HG03520 (cell line): ENCODE results near the gene CPLANE2.
A peak's percentile ranks its signal among the peaks of the same experiment; 100 is the strongest.
"Not testable (repeated sequence)": the region's sequence is repeated elsewhere in the genome, so short reads cannot be mapped to it uniquely, and the experiment has no call there.

ENCODE experiments used
- ATAC-seq: cut with Tn5 transposase; IDR thresholded peaks from one replicate; pipeline ENCODE4 v1.9.1; 2021; ENCODE audit warnings: mild to moderate bottlenecking, moderate library complexity; ENCODE audit not compliant: unreplicated experiment

CPLANE2 gene

GRCh38 chr1:16231331-16232315 lies 5.4 kb downstream of the CPLANE2 start:
- no peak for ATAC-seq

- no peak for ATAC-seq
Measured at GRCh38 chr1:16230744-16231143, 6.2 kb downstream of the CPLANE2 start.

GRCh38 chr1:16229976-16230740 lies 6.8 kb downstream of the CPLANE2 start:
- no peak for ATAC-seq

DNA sequence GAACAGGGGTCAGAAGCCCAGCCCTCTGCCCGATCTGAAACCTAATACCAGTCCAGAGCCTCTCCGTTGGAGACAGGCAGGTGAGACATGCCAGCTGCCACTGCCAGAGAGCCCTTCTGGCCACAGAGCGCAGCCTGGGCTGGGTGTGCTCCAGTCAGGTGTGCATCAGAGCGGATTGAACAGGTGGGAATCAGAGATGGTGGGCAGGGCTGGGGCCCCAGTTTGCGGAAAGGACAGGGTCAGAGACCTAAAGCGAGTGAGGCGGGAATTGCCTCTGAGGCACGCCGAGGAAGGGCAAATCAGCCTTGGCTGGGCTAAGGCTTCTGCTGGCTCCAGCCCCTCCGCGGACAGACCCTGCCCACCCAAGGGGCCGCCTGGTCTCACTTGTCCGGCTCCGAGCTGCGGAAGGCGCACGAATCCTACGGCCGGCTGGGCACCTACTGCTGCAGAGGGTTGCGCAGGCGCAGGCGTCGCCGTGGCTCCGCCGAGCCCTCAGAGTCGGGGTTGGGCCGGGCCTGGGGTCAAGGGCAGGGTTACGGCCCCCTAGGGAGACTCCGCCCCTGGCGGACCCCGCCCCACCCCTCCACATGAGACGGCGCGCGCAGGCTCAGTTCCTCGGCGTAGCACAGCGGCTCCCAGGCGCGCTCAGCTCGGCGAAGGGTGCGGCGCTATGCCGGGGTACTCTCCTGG lies 10.3 kb downstream of the CPLANE2 start:
- ATAC-seq: no peak

DNA sequence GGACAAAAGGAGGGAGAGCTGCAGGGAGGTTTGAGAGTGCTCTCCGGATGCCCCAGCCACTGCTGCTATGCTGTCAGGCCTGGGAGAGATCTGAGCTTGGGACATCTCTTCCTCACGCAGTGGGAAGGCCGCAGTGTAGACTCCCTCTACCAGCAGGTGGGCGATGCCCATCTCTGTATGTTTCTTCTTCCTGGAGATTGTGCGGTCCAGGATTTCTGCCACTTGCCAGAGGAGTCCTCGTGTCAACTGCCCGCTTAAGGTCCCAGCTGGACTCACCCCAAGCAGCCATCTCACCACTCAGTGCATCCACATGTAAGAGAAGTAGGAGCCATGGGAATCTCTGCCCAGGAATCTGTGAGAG lies 10.9 kb downstream of the CPLANE2 start:
- ATAC-seq: no peak

GRCh38 chr1:16224472-16224871 lies 12.5 kb downstream of the CPLANE2 start:
- no peak for ATAC-seq

DNA sequence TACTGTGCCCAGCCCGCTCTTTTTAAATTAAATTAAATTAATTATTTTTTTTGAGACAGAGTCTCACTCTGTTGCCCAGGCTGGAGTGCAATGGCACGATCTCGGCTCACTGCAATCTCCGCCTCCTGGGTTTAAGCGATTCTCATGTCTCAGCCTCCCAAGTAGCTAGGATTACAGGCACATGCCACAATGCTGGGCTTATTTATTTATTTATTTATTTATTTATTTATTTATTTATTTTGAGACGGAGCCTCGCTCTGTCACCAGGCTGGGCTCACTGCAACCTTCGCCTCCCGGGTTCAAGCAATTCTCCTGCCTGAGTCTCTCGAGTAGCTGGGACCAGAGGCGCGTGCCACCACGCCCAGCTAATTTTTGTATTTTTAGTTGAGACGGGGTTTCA lies 14.3 kb downstream of the CPLANE2 start:
- ATAC-seq: not testable (repeated sequence)

DNA sequence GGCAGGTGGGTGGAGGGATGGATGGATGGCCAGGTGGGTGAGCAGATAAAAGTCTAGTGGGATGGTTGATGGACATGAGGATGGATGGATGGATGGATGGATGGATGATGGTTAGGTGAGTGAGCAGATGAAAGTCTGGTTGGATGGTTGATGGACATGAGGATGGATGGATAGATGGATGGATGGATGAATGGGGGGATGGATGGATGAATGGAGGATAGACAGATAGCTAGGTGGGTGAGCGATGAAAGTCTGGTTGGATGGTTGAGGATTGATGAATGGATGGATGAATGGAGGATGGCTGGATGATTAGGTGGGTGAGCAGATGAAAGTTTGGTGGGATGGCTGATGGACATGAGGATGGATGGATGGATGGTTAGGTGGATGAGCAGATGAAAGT lies 15.5 kb downstream of the CPLANE2 start:
- ATAC-seq: no peak

DNA sequence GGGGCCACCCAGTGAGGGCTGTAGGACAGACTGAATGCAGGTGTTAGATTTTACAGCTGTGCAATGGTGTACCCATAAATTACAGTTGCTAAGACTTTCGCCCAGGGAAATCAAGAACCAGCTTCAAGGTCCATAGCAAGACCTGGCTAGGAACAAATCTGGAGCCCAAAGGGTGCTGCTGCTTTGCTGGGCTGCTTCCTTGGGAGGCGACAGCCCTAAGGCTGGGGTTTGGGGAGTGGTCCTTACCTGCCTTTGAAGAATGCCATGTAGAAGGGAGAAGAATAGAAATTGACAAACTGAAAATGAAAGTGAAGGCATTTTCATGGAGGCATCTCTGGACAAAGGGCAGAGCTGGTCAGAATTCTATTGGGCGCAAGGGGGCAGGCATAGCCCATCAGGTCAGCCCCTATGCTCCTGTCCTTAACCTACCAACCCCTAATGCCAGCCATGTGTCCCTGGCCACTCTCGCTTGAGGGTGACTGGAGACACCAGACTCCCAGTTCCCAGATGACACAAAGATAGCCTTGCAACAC lies 16.9 kb downstream of the CPLANE2 start:
- ATAC-seq: no peak

GRCh38 chr1:16218674-16219071 lies 18.3 kb downstream of the CPLANE2 start:
- no peak for ATAC-seq

GRCh38 chr1:16218014-16218673 lies 18.8 kb downstream of the CPLANE2 start:
- no peak for ATAC-seq

GRCh38 chr1:16217061-16217785 lies 19.8 kb downstream of the CPLANE2 start:
- ATAC-seq: peak; percentile 67

DNA sequence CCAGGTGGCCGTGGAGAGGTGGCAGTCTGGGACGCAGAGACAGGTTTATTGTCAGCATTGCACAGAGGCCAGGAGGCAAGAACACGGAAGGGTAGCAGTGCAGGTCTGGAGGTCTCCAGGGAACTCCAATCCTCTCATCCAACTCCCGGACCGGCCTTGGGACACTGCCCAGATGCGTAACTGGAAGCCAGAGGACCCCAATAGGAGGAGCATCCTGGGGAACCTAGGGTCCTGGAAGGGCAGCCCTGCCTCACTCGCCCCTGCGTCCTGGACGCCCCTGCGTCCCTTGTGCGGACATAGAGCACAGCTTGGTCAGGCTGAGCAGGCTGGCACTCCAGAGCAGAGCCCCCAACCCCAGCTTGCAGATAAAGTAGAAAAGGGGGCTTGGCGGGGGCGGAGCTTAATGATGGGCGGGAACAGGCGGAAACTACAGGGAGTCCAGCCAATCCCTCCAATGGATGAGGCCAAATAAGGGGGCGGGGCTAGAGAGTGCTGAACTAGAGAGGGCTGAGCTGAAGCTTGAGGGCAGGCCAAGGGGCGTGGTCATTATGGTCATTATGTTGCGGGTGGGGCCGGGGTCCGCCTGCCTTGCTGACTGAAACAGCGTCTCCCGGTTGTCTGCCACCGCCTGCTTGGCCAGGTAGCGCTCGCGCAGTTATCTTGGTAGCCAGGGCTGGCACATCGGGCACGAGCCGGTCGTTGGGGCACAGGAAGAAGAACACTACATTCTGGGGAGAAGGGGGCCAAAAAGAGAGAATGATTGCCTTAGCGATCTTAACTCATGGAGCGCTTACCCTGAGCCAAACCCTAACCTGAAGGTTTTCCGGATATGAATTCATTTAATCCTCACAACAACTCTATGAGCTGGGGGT lies 20.9 kb downstream of the CPLANE2 start:
- ATAC-seq: peak; percentile 41

DNA sequence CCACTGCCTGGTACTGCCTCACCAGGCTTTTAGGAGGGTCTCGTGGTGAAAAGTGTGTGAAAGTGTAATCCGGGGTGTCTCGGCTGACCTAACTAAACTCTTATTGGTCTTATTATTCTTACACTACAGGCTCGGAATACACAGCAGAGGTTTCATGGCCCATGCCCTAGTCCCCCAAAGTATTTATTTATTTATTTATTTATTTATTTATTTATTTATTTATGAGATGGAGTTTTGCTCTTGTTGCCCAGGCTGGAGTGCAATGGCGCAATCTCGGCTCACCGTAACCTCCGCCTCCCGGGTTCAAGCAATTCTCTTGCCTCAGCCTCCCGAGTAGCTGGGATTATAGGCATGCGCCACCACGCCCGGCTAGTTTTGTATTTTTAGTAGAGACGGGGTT lies 21.7 kb downstream of the CPLANE2 start:
- not testable (repeated sequence) for ATAC-seq

GRCh38 chr1:16213544-16213943 lies 23.4 kb downstream of the CPLANE2 start:
- ATAC-seq: not testable (repeated sequence)

DNA sequence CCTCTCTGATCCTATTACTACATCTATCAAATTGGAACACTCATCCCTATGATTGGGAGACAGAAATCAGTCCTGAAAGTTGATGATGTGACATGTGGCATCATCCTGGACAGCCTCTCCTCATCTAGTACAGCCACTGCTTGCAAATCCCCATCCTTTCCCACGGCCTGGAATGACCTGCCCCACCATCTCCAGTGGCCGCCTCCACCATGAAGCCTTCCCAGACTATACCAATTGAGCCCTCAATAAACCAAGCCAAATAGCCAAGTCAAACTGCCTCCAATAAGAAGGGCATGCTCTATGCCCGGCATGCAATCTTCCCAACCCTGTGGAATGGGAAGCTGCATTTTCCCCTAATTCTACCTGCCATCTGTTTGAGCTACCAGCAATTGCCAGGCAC lies 24.0 kb downstream of the CPLANE2 start:
- ATAC-seq: no peak

DNA sequence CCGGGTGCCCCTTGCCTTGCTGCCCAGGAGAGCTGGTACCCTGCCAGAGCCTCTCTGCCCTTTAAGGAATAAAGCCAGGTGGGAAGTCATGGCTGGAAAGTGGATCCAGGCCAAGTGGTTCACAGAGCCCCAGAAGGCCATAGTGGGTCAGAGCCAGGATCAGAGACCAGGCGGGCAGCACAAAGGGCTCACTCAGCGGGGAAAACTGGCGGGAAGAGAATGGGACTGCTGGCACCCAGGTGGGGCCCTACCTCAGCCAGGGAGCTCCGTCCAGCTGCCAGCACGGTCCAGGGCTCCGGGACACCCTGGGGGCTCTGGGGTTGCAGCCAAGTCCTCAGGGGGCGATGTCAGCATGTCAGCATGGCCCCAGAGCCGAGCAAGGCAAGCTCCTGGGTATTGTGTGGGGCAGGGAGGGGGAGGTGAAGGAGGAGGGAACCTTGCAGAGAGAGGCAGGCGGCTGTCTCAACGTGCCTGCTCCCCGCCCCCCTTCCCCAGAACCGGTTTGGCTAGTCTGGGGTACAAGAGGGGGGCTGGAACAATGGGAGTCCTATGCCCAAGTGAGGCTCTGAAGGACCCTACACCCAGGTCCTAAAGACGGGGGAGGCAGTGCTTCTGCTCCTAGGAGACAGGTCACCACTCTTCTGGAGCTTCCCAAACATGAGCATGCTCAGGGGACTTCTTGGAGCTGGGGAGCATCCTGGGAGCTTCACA lies 24.6 kb downstream of the CPLANE2 start, which contains the start of gene ARHGEF19:
ARHGEF19 (minus strand) TSS at position 402 of the 711 bp plus-strand sequence. CDS start 3,598 bp downstream, outside the sequence.
- no peak for ATAC-seq

GRCh38 chr1:16211824-16212223 lies 25.2 kb downstream of the CPLANE2 start:
- ATAC-seq: no peak
